Thyroid gland (tissue), 4 donors: ENCODE results near the gene SORL1.

Source experiments
- POLR2A ChIP-seq, 2 donors: fragments of 450-650 bp; IDR thresholded peaks; one replicate each; pipeline ENCODE4 v1.6.1; 2017; ENCODE audit warnings: antibody characterized with exemption in 2 of 2, mild to moderate bottlenecking in 2 of 2, moderate library complexity in 1 of 2
- TF ChIP-seq, protein P1 (sequence below), 6 experiments: fragments of 200-600 bp in 3 of 6; fragments of 450-650 bp in 3 of 6; sonication (generic) in 3 of 6; IDR thresholded peaks; one replicate each; pipeline ENCODE4 v1.5.1; 2016 to 2019; ENCODE audit warnings: antibody characterized with exemption in 6 of 6, mild to moderate bottlenecking in 2 of 6, inconsistent platforms in 1 of 6, moderate library complexity in 1 of 6

DNA sequence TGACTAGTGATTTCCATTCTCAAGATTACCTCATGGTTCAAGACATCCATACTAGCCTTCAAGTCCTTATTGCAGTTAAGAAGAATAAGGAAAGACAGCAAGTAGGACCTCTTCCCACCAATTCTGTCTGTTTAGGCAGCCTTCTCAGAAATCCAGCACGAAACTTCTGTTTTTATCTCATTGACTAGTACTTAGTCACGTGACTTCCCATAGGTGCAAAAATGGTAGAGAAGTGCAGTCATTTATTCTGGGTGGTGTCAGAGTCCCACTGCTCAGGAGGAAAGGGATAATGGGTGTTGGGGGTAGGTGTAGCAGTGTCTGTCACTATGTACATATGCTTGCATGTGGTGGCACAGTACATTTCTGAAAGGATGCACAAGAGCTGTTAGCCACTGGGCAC, 58.3 kb downstream of the SORL1 start:
- TF ChIP-seq, protein P1, sequence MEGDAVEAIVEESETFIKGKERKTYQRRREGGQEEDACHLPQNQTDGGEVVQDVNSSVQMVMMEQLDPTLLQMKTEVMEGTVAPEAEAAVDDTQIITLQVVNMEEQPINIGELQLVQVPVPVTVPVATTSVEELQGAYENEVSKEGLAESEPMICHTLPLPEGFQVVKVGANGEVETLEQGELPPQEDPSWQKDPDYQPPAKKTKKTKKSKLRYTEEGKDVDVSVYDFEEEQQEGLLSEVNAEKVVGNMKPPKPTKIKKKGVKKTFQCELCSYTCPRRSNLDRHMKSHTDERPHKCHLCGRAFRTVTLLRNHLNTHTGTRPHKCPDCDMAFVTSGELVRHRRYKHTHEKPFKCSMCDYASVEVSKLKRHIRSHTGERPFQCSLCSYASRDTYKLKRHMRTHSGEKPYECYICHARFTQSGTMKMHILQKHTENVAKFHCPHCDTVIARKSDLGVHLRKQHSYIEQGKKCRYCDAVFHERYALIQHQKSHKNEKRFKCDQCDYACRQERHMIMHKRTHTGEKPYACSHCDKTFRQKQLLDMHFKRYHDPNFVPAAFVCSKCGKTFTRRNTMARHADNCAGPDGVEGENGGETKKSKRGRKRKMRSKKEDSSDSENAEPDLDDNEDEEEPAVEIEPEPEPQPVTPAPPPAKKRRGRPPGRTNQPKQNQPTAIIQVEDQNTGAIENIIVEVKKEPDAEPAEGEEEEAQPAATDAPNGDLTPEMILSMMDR (IDR thresholded peaks at IDR 0.05) = no peak
- no peak for TF ChIP-seq POLR2A (IDR thresholded peaks at IDR 0.05)
